Measurements from ENCODE around the gene PSMD3. TPM values are rescaled to one million over a fixed set of nuclear protein-coding genes. Genes with fewer than 3 reads are reported as not detected.
"Not testable (repeated sequence)": the region's sequence is repeated elsewhere in the genome, so short reads cannot be mapped to it uniquely, and the experiment has no call there.

The PSMD3 gene
- total RNA-seq, 2 donors from 2014 or later = 68.8 to 74.2 TPM

- no peaks in the 10 kb centered on the region for H3K36me3 ChIP-seq
- no peak overlapping the region for H3K4me3 ChIP-seq
- no peaks in the 10 kb centered on the region for H3K27me3 ChIP-seq (replicated peaks; ENCODE audit: insufficient read depth)
- TF ChIP-seq CTCF (IDR thresholded peaks at IDR 0.05) = no peak
- no peak for ATAC-seq (ENCODE audit: insufficient number of reproducible peaks, low FRiP score, low read depth)
- DNase-seq (ENCODE audit: low spot score) = no peak
- H3K27ac ChIP-seq = no peak overlapping the region
- H3K9me3 ChIP-seq = no peaks in the 10 kb centered on the region
- H3K4me1 ChIP-seq (ENCODE audit: control insufficient read depth in 1 of 2, low read depth in 2 of 2) = no peaks in the 10 kb centered on the region
Observed at GRCh38 chr17:39946551-39947330, 33.9 kb upstream of the PSMD3 start.

GRCh38 chr17:39948489-39948828, 32.1 kb upstream of the PSMD3 start:
- not testable (repeated sequence) for DNase-seq (ENCODE audit: low spot score); H3K27me3 ChIP-seq (replicated peaks; ENCODE audit: insufficient read depth); H3K27ac ChIP-seq; H3K4me3 ChIP-seq; H3K4me1 ChIP-seq (ENCODE audit: control insufficient read depth in 1 of 2, low read depth in 2 of 2); H3K36me3 ChIP-seq; H3K9me3 ChIP-seq; ATAC-seq (ENCODE audit: insufficient number of reproducible peaks, low FRiP score, low read depth)

- ATAC-seq (ENCODE audit: insufficient number of reproducible peaks, low FRiP score, low read depth) = no peak
- H3K36me3 ChIP-seq = no peaks in the 10 kb centered on the region
- H3K9me3 ChIP-seq = no peaks in the 10 kb centered on the region
- no peak for DNase-seq (ENCODE audit: low spot score)
- no peak overlapping the region for H3K4me3 ChIP-seq
- H3K27ac ChIP-seq = no peak overlapping the region
- H3K27me3 ChIP-seq (replicated peaks; ENCODE audit: insufficient read depth) = no peaks in the 10 kb centered on the region
- TF ChIP-seq CTCF (IDR thresholded peaks at IDR 0.05) = no peak
- H3K4me1 ChIP-seq (ENCODE audit: control insufficient read depth in 1 of 2, low read depth in 2 of 2) = peaks cover 4 to 11% of the 10 kb centered on the region in 2 donors
Observed at GRCh38 chr17:39949028-39949427, 31.6 kb upstream of the PSMD3 start.

GRCh38 chr17:39950871-39951348, 29.7 kb upstream of the PSMD3 start:
- Histone ChIP-seq H3K27ac (no peak overlapping the region), H3K4me1 (ENCODE audit: control insufficient read depth in 1 of 2, low read depth in 2 of 2) (peaks cover 4 to 11% of the 10 kb centered on the region in 2 donors), H3K36me3 (no peaks in the 10 kb centered on the region), H3K4me3 (no peak overlapping the region), H3K27me3 (replicated peaks; ENCODE audit: insufficient read depth) (no peaks in the 10 kb centered on the region), H3K9me3 (no peaks in the 10 kb centered on the region)
- ATAC-seq (ENCODE audit: insufficient number of reproducible peaks, low FRiP score, low read depth) (no peak), DNase-seq (ENCODE audit: low spot score) (no peak)
- no peak for TF ChIP-seq CTCF (IDR thresholded peaks at IDR 0.05)

GRCh38 chr17:39951924-39952679, 28.5 kb upstream of the PSMD3 start:
- no peaks in the 10 kb centered on the region for H3K27me3 ChIP-seq (replicated peaks; ENCODE audit: insufficient read depth)
- peaks cover 4 to 11% of the 10 kb centered on the region in 2 donors for H3K4me1 ChIP-seq (ENCODE audit: control insufficient read depth in 1 of 2, low read depth in 2 of 2)
- peak overlapping the region; percentile 64 to 68 for H3K27ac ChIP-seq
- no peaks in the 10 kb centered on the region for H3K9me3 ChIP-seq
- no peaks in the 10 kb centered on the region for H3K36me3 ChIP-seq
- H3K4me3 ChIP-seq = peak overlapping the region; percentile 76
- no peak for DNase-seq (ENCODE audit: low spot score)
- TF ChIP-seq CTCF (IDR thresholded peaks at IDR 0.05) = no peak
- peak; percentile 1 for ATAC-seq (ENCODE audit: insufficient number of reproducible peaks, low FRiP score, low read depth)

All from thoracic aorta (tissue), 2 donors.